Skin of body (tissue), 2 donors: ENCODE results near the gene INKA1. TPM values are rescaled to one million over a fixed set of nuclear protein-coding genes. Genes with fewer than 3 reads are reported as not detected.
"Not testable (repeated sequence)": the region's sequence is repeated elsewhere in the genome, so short reads cannot be mapped to it uniquely, and the experiment has no call there.

Experiments
- DNase-seq: peaks from one replicate; lab custom pipeline; 2025; lab: John Stamatoyannopoulos, UW
- total RNA-seq: library from RNA; depleted of rRNA; stranded (reverse); fragments of >200 nt; gene quantifications from one replicate; pipeline ENCODE4 v1.2.3, GENCODE V29; 2014

INKA1 gene
- total RNA-seq, result 6.6 TPM

- peak; percentile 81 for DNase-seq
Measured at GRCh38 chr3:49802719-49803464, at the start of gene INKA1. TSS of gene INKA1 (plus strand) at chr3:49803261. CDS start at chr3:49803393, 132 bp downstream.

GRCh38 chr3:49754536-49754935, 48.5 kb upstream of the INKA1 start:
- no peak for DNase-seq

- DNase-seq, result no peak
Measured at GRCh38 chr3:49756036-49756435, 47.0 kb upstream of the INKA1 start.

- no peak for DNase-seq
Measured at GRCh38 chr3:49757197-49757596, 45.9 kb upstream of the INKA1 start.

- no peak for DNase-seq
Measured at GRCh38 chr3:49759226-49759625, 43.8 kb upstream of the INKA1 start.

GRCh38 chr3:49761661-49762060, 41.4 kb upstream of the INKA1 start:
- DNase-seq, result no peak

- no peak for DNase-seq
Measured at GRCh38 chr3:49763981-49764380, 39.1 kb upstream of the INKA1 start.

- DNase-seq, result no peak
Measured at GRCh38 chr3:49769286-49769915, 33.7 kb upstream of the INKA1 start.

- no peak for DNase-seq
Measured at GRCh38 chr3:49769926-49770325, 33.1 kb upstream of the INKA1 start.

GRCh38 chr3:49771340-49771938, 31.6 kb upstream of the INKA1 start:
- DNase-seq, result no peak

GRCh38 chr3:49772703-49773102, 30.4 kb upstream of the INKA1 start:
- DNase-seq, result no peak

- DNase-seq, result no peak
Measured at GRCh38 chr3:49775538-49775937, 27.5 kb upstream of the INKA1 start.

GRCh38 chr3:49776101-49776500, 27.0 kb upstream of the INKA1 start:
- DNase-seq, result not testable (repeated sequence)

GRCh38 chr3:49779358-49780079, 23.5 kb upstream of the INKA1 start:
- no peak for DNase-seq

- DNase-seq, result no peak
Measured at GRCh38 chr3:49780080-49780974, 22.7 kb upstream of the INKA1 start.

- not testable (repeated sequence) for DNase-seq
Measured at GRCh38 chr3:49780975-49781365, 22.1 kb upstream of the INKA1 start.

- DNase-seq, result no peak
Measured at GRCh38 chr3:49781415-49782199, 21.5 kb upstream of the INKA1 start.

- DNase-seq, result not testable (repeated sequence)
Measured at GRCh38 chr3:49782277-49782676, 20.8 kb upstream of the INKA1 start.

- DNase-seq, result peak; percentile 12
Measured at GRCh38 chr3:49785565-49786356, 17.3 kb upstream of the INKA1 start.
